NCI-H2196 (cell line): ENCODE results near the gene KCNK16.

Experiments used
- DNase-seq: peaks from one replicate; lab custom pipeline; 2025; ENCODE audit not compliant: unreplicated experiment; lab: John Stamatoyannopoulos, UW

The KCNK16 gene

DNA sequence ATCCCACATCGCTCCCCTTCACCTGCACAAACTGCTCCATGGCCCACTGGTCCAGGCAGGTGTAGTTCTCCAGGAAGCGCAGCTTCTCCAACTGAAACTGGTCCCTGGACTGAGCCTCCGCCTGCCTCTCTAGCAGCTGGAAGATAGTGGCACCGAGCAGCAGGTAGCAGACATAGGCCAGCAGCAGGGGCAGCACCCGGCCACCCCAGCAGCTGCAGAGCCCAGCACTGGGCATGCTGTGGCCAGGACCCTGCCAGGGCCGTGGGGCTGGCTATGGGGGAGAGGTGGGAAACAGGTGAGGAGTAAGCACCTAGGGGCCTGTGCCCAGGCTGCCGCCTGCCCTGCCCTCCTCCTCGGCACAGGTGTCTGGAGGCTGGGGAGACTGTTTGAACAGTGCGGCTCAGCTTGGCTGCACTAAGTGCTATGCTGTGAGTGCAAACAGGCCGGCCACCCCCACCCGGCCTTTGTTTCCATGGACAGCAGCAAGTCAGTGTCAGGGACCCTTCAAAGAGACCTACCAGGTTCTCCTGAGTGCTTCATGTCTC is at the start of gene KCNK16:
Gene KCNK16, minus strand, starts transcription at position 397 of the 545 bp plus-strand sequence. Its CDS starts 162 bp downstream, at position 235.
- no peak for DNase-seq

DNA sequence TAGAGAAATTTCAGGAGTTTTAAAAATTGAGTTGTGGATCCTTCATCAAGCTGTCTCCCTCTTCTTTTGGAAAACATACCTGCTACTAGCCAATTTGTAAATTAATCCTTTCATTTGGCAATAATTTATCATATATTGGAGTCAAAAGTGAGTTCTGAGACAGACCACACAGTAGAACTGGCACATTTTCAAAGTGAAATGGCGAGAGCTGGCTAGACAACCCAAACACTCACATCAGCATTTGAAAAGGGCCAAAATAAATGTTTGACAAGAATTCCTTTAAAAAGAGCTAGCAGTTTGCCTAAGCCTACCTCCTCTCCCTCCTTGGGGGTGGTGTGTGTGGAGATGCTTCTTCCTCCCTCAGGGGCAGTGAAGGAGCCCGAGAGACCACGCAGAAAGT is 47.9 kb upstream of the KCNK16 start:
- no peak for DNase-seq

DNA sequence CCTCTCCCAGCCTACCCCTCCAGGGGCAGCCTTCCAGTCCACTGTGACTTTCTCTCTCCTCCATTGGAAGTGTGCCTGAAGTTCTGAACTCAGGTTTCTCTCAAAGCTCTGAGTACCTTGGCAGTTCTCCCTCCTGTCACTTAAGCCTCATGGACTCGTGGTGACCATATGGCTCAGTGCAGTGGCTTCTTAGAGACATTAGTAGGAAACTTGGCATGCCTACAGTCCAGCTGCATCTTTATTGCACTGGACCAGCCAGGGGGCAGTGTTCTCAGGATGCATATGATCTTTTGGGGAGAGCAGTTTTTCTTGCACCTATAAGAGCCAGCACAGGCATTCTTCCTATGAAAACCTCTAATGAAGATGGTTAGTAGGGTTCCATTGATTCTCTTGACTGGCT is 47.5 kb upstream of the KCNK16 start:
- DNase-seq, result no peak

DNA sequence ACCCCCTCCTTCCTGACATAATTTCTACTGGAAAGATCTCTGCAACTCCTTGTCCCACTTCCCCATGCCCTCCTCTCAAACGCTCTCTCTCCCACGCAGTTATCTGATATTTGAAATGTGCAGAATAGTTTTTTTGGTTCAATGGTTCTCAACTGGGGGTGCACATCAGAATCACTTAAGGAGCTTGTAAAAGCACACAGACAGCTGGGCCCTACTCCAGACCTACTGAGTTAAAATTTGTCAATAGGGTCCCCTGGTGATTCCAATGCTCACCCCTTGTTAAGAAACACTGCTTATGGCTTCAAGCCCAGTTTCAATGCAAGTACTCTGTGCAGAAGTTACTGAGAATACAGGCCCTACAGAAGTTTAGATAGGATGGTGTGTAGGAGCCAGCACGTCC is 45.2 kb upstream of the KCNK16 start:
- DNase-seq, result no peak

DNA sequence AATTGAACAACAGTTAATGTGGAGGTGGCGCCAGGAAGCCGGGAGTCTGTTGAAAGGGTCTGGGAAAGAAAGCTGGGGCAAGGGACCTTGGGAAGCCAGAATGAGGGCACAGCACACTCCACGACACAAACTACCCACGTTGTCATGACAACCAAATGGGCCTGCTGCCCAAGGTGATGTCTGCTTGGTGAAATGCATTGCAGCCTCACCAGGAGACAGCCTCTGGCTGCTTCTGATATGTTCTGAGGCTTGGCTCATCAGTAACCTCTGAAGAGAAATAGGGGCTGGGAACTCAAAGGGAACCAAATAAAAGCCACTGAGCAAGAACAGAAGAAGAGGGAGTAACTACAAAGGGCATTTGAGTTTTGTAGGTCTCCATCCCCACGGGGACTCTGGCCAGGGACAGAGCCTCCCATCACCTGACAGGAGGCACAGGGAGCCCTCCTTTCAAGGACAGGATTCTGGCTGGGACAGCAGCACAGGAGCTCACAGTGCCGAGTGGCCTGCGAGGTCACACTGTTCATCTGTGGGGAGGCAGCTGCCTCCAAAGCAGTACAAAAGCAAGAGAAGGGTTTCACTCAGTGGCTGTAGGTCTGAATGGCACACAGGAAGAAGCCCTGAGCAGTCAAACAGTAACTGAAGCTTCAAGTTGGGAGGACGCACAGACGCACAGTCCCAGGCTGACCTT is 44.6 kb upstream of the KCNK16 start:
- no peak for DNase-seq

DNA sequence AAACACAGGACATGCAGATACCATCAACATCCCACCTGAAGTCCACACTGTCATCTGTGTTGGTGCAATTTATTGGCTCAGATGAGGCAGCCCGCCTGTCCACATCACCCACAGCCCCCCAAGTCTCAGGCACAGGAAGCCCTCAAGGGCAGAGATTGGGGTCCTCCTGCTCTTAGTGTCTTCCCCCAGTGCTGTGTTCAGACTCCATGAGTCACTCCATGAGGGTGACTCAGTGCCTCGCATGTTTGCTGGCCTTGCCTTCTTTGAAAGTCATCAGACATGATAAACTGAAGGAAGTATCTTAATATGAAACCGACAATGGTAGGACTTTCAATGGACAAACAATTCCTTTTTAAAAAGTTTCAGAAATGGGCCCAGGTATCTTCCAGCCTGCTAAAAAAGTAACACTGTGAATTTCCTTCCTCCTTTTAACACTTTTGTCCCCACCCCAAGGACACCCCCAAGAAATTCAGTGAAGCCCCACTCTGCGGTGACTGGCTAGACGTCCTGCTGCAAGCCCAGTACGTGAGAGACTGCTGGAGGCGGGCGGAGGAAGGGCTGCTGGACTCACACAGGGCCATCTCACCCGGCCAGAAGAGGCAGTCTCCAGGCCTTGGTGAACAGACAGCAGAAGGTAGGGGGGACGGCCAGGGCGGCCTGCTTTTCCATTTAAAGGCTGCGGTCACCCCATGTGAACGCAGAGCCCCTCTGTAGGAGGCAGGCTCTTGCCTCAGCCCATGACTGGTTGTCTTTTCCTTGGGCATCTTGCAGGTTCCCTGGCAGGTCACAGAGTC is 43.0 kb upstream of the KCNK16 start:
- DNase-seq, result no peak

DNA sequence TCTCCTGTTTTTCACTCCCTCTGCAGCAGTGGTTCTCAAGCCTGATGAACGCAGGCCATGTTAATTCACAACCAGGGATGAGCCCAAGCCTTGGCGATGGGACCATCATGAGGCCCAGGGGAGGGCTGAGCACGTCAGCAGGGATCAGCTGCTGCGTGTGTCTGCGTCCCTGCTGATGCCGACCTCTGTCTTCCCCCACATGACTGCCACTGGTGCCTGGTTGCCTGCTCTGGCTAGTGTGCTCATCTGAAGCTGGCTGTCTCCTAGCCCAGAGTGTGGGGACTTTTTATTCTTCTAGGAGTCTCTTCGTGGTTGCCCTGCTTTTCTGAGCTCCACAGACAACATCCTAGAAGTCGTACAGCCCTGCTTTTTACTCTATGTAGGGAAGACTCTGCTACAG is 40.8 kb upstream of the KCNK16 start:
- no peak for DNase-seq

DNA sequence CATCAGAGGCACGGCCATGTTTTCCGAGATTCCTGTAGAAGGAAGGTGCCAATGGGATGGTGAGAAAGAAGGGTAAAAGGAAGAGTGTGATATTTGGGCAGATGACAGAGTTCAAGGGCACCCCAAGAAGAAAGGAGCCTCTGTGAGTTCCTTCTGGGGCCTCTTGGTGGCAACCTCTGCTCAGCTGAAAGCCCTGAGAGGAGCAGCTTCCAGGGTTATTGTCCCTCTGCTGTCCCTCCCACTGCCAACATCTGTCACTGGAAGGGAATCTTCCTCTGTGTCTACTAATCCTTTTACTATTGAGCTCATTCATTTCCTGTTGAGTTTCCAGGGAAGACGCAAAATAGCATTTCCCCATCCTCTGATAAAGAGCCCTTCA is 40.0 kb upstream of the KCNK16 start:
- DNase-seq, result peak; percentile 33

DNA sequence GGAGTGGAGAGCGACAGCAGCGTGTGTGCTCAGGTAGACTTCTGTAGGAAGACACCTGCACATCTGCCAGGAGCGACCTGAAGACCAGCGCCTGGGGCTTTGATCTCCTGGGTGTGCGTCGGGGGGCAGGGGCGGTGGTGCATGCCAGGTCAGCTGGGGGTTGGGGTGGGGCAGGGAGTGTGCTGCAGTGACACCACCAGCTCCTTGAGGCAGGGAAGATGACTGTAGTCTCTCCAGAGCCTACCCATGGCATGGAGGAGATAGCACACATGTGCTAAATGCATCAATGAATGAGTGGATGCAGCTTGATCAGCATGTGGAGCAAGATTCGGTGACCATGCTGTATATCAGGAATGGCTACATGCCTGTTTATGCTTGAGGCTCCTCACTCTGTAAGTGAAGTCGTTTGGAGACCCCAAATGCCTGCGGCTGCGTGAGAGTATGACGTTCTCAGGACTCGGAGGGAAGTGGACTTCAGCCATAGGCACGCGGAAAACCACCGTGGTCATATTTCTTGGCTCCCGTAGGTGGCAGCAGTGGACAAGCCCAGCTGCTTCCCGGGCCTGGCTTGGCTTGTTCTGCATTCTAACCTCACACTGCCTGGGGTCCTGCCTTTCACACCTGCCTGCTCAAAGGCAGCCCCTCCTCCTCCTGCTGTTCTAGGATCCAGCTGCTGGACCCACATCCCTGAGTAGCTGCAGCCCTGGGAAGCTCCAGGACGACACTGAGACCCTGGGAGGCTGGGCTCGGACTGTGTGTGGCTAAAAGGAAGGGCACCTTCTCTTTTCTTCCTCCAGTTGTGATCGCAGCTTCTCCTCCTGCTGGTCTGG is 39.4 kb upstream of the KCNK16 start:
- peak; percentile 82 for DNase-seq

DNA sequence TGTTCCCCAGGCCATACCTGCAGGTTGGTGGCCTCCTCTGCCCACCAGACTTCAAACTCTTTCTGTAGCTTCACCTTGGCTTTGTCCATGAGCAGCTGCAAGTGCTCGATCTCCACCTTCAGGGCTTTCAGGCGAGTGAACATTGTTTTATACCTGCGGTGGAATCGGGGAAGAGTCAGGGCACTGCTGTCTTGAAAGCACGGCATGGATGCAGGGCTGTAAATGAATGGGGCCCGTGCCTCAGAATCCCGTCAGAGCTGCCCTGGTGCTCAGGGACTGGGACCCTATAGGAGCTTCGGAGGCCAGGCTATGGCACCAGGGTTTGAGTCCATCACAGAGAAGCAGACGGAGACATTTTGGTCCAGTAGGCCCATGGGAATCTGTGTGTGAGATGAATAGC is 37.9 kb upstream of the KCNK16 start:
- DNase-seq, result no peak

DNA sequence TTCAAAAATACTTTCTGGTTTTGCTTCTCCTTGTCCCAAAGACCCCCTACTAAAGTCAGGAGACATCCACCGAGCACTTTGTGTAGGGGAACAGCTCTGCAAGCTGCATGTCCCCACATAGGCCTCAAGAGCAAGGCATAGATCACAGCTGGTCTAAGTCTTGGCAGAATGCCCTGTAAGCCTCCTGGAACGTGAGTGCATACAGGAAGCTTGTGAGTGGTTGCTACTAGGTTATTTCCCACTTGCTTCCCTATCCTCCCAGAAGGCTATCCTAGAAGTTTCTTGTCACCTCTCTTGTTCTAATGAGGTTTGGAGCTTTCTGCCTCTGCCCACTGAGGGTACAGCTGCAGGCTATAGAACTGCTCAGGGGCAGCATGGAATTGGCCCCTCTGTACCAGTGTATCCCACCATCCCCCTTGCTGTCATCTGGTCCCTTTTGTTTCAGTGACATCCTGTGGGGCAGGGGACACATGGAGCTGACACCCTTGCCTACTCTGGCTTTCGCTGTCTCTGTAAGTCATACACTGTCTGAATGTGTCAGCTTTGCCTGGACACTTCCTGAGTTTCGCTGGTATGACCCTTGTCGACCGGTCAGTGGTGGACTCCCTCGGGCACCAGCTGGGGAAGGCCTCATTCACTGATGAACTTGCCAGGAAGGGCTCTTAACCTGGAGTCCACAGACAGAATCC is 35.6 kb upstream of the KCNK16 start:
- DNase-seq, result peak; percentile 78

DNA sequence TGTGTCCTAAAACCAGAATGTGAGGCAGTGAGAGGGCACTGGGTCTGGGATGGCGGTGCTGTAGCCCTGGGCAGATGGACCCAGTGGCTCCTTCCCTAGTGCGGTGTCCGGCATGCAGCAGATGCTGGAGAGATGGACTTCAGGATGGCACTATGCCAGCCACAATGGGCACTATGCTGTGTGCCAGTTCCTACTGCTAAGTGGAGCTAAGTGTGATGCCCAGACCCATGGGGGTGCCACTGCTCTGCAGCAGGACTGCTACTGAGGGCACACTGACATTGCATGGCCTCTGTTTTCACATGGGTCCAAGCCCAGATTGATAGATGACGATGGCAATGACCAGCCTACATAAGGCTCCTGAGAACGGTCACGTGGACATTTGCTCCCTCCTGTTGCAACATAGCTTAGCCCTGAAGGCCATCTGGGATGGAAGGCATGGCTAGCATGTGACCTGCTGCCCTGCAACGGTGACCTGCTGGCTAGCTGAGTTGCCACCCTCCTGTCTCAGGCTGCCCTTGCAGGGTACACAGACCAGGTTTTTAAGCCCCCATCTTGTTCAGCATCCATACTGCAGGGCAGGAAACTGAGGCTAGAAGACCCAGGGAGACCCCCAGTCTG is 31.3 kb upstream of the KCNK16 start:
- DNase-seq, result no peak

DNA sequence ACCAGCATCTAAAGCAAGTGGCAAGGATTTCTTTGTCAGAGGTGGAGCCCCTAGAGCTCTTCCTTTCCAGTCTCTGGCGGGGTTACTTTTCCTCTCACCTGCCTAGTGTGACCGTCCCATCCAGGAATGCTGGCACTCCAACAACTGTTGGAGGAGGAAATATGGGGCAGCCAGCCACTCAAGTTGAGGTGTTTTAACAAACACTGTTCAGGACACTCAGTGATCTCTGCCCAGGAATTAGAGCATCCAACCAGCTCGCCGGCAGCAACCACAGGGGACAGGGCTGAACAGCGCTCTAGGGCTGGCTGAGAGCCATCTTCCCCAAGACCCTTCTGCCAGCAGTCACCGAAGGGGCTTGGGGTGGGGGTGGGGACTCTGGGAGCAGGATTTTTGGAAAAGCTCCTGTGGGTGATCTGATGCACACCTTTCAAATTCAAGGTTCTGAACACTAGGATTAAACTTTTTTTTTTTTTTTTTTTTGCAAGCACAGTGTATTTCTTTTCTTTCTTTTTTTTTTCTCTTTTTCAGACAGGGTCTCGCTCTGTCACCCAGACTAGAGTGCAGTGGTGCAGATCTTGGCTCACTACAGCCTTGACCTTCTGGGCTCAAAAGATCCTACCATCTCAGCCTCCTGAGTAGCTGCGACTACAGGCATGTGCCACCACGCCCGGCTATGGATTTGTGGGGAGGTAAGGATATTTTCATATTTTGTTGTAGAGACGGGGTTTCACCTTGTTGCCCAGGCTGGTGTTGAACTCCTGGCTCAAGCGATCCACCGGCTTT is 28.4 kb upstream of the KCNK16 start:
- DNase-seq, result no peak

DNA sequence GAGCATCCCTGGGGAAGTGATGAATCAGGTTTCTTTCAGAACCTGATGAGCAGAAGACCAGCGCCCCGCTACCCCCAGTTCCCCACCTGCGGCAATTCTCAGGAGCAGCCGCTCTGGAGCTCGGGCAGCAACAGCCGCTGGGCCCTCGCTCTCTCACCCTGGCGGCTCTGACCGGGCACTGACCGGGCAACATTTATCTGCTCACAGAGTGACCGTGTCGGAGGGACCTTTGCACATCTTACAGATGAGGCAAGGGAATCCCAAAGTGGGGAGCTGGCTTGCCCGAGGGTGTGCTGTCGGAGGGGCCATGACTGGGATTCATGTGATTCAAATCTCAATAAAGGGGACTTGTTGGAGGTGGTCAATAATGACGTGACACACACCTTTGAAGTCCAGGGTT is 26.2 kb upstream of the KCNK16 start:
- DNase-seq, result no peak

DNA sequence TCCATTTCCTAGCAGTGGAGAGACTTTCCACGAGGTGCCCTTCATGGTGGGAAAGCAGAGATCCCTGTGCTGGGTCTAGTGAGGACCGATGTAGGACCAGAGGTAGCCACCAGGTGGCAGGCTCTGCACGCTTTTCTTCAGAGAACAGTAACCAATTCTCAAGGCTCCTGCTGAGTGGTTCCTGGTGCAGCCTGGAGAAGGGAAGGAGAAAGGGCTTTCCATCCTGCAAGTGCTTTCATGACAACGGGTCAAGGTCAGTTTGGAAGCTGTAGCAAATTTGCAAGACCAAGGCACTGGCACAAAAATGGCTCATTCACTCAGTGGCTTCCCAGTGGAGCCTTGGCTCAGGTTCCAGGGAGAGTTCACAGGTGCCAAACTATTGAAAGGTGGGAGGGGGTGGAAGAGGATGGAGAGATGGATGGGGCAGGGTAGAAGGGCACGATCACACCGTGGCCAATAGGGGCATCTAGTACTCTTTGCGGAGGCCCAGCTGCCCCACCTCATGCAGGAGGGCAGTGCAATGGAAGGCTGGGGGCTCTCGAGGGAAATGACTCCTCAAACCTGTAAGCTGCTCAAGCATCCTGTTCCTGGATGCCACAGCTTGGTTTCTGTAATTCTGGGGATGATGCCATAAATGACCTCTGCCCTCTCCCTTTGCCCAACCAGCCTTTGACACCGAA is 25.5 kb upstream of the KCNK16 start:
- DNase-seq, result peak; percentile 75

DNA sequence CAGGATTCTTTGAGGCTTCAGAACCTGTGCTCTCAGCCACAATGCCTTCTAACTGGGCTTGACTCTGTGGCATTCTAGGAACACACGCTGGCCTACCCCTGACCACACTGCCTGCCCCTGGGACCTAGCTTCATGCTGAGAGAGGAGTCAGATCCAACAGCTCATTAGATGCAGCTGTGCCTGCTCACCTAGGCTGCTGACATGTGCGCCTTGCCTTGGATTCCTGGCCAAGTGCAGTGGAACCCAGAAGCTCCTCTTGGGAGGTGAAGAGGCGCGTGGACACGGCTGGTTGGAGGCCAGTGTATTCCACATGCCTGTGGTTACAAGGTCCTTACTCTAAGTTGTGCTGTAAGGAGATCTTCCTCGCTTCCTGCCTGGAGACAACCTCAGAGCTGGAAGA is 24.7 kb upstream of the KCNK16 start:
- peak; percentile 40 for DNase-seq

DNA sequence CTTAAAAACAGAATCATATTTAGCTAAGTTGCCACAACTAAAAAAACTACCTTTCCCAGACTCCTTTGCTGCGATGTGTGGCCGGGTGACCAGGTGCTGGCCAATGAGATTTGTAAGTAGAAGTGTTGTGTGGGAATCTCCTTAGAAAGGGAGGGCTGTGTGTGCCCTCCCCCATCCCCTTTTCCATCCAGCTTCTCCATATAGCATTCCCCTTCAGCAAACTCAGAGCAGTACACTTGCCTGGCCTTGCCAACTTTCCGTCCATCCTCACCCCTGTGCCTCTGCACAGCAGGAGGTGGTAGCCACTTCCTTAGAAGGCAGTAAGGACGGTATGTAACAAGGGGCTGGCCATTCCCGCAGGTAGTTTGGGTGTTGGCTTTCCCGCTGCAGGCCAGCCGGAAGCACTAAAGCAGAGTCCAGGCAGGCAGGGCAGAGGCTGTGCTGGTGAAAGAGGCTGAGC is 22.3 kb upstream of the KCNK16 start:
- no peak for DNase-seq

DNA sequence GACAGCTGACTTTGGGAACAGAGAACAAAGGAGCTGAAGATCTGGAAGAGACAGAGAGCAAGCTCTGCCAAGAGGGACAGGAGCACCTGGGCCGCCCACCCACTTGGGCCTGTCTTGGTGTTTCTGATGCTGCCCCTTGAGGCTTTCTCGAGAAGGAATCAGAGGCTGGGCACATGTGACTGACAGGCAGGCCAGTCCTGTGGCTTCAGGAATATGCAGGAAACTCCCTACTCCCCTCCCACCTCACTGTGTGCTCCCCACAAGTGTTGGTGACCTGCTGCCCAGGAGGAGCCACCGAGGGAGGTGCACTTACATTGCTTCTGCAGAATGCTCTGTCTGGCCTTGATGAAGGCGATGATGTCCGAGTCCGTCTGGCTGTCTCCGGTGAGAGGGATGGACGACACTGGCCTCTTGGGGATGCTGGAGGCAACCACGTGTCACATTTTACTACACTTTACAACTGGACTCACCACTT is 20.9 kb upstream of the KCNK16 start:
- no peak for DNase-seq
